Activated CD8-positive, alpha-beta T cell treated with anti-CD3 and anti-CD28 coated beads, Interleukin-2, amount 10 ng/mL, durations not matched to agents 7 days and 5 days (primary cell): ENCODE data around the gene RNF157. TPM values are rescaled to one million over a fixed set of nuclear protein-coding genes. Genes with fewer than 3 reads are reported as not detected.
"Not testable (repeated sequence)": the region's sequence is repeated elsewhere in the genome, so short reads cannot be mapped to it uniquely, and the experiment has no call there.

Experiments
- ATAC-seq: fragments of 150-1000 bp; cut with Tn5 transposase; one replicate; pipeline ENCODE4 v1.10.0; 2021; ENCODE audit warnings: moderate library complexity
- CTCF ChIA-PET: fragments of 350-600 bp; sonication (Branson Sonifier 250); formaldehyde crosslinking; loops from one replicate; lab custom pipeline; 2021; ENCODE audit warnings: antibody characterized with exemption; lab: Charles Lee
- POLR2A ChIA-PET: fragments of 350-600 bp; sonication (Branson Sonifier 250); formaldehyde crosslinking; loops from one replicate; lab custom pipeline; 2021; ENCODE audit warnings: antibody characterized with exemption; lab: Charles Lee
- DNase-seq: peaks from one replicate; pipeline ENCODE4 v3.0.0-alpha.2; 2020
- H3K27ac Mint-ChIP-seq: one replicate; pipeline ENCODE4 v1.8.0; 2021; ENCODE audit warnings: mild to moderate bottlenecking, mixed read lengths
- H3K27me3 Mint-ChIP-seq: one replicate; pipeline ENCODE4 v1.8.0; 2021; ENCODE audit warnings: low read depth, mixed read lengths
- H3K36me3 Mint-ChIP-seq: one replicate; pipeline ENCODE4 v1.8.0; 2021; ENCODE audit warnings: low read depth, mixed read lengths
- H3K4me1 Mint-ChIP-seq: one replicate; pipeline ENCODE4 v1.8.0; 2021; ENCODE audit warnings: low read depth, mixed read lengths
- H3K4me3 Mint-ChIP-seq: one replicate; pipeline ENCODE4 v1.8.0; 2021; ENCODE audit warnings: mild to moderate bottlenecking, mixed read lengths
- H3K9me3 Mint-ChIP-seq: one replicate; pipeline ENCODE4 v1.8.0; 2022; ENCODE audit warnings: mixed read lengths; ENCODE audit not compliant: insufficient read depth
- total RNA-seq, 2 experiments: library from RNA; stranded (reverse); gene quantifications; one replicate each; pipeline ENCODE4 v1.2.3, GENCODE V29; 2021

RNF157 gene
- total RNA-seq, 2 experiments from 2014 or later, result 150 to 165 TPM

GRCh38 chr17:76268991-76269981 lies 29.0 kb upstream of the RNF157 start:
- no peaks in the 10 kb centered on the region for H3K9me3 Mint-ChIP-seq
- CTCF ChIA-PET, result interaction anchor here (0.8 to 10.9 kb wide), 9 partner anchors 10 to 148 kb away, joined by 3 to 112 read pairs (median 8); no protein-coding TSS in a partner anchor
- H3K4me3 Mint-ChIP-seq, result peak overlapping the region; percentile 95
- DNase-seq, result peak; percentile 49
- no peak for ATAC-seq
- H3K27ac Mint-ChIP-seq, result peak overlapping the region; percentile 99
- peaks cover 57% of the 10 kb centered on the region for H3K36me3 Mint-ChIP-seq
- POLR2A ChIA-PET, result interaction anchor here (0.6 to 16.8 kb wide), 25 partner anchors 10 to 493 kb away, joined by 3 to 807 read pairs (median 5); partner anchors contain the start of genes EXOC7, FOXJ1, PRPSAP1 and RNF157
- no peaks in the 10 kb centered on the region for H3K27me3 Mint-ChIP-seq
- H3K4me1 Mint-ChIP-seq, result peaks cover 55% of the 10 kb centered on the region

- no peaks in the 10 kb centered on the region for H3K9me3 Mint-ChIP-seq
- H3K27me3 Mint-ChIP-seq, result no peaks in the 10 kb centered on the region
- POLR2A ChIA-PET, result interaction anchor here (0.6 to 16.8 kb wide), 21 partner anchors 9 to 492 kb away, joined by 3 to 807 read pairs (median 5); partner anchors contain the start of genes EXOC7, FOXJ1, PRPSAP1 and RNF157
- H3K27ac Mint-ChIP-seq, result peak overlapping the region; percentile 99
- peaks cover 55% of the 10 kb centered on the region for H3K4me1 Mint-ChIP-seq
- peak; percentile 5 for ATAC-seq
- peaks cover 55% of the 10 kb centered on the region for H3K36me3 Mint-ChIP-seq
- H3K4me3 Mint-ChIP-seq, result peak overlapping the region; percentile 95
- CTCF ChIA-PET, result interaction anchor here (1.0 to 10.9 kb wide), 8 partner anchors 11 to 148 kb away, joined by 3 to 112 read pairs (median 8); no protein-coding TSS in a partner anchor
- peak; percentile 89 for DNase-seq
Observed at GRCh38 chr17:76268015-76268749, 27.9 kb upstream of the RNF157 start.

DNA sequence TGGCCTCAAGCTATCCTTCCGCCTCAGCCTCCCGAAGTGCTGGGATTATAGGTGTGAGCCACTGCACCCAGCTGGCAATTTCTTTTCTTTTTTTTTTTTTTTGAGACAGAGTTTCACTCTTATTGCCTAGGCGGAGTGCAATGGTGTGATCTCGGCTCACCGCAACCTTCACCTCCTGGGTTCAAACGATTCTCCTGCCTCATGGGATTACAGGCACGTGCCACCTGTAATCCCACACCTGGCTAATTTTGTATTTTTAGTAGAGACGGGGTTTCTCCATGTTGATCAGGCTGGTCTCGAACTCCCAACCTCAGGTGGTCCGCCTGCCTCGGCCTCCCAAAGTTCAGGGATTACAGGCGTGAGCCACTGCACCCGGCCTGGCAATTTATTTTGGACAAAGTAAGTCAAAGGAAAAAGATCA lies 27.3 kb upstream of the RNF157 start:
- peak; percentile 44 for DNase-seq
- peaks cover 55% of the 10 kb centered on the region for H3K4me1 Mint-ChIP-seq
- not testable (repeated sequence) for H3K9me3 Mint-ChIP-seq

DNA sequence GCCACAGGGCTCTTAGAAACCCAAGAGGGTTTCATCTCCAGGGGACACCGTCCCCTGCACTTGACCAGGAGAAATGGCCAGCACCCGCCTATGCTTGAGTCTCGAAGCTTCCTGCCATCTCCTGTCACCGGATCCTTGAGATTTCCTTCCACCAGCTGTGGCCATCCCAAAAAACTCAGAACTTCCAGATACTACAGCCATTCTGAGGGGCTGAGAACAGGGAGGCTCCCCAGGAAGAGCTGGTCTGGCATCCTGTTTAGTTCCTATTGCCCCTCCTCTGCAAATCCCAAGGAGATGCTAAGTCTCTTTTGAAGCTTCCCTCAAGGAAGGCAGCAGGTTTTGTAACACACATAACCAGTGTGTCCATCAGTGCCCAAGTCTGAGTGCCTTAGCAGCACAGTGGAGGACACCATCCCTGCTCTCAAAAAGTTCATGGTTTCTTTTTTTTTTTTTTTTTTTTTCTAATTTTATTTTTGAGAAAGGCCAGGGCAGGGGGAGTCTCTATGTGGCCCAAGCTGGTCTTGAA lies 26.8 kb upstream of the RNF157 start:
- DNase-seq, result no peak
- peaks cover 55% of the 10 kb centered on the region for H3K36me3 Mint-ChIP-seq
- peaks cover 56% of the 10 kb centered on the region for H3K4me1 Mint-ChIP-seq

More for the DNA sequence above, 27.3 kb upstream of the RNF157 start:
- Mint-ChIP-seq H3K4me3 (peak overlapping the region; percentile 95), H3K27ac (peak overlapping the region; percentile 99), H3K36me3 (peaks cover 55% of the 10 kb centered on the region)
- ATAC-seq, H3K27me3 Mint-ChIP-seq: not testable (repeated sequence)
- POLR2A ChIA-PET, result interaction anchor here (1.3 to 16.8 kb wide), 16 partner anchors 8 to 484 kb away, joined by 3 to 807 read pairs (median 8); partner anchors contain the start of genes EXOC7, FOXJ1, PRPSAP1 and RNF157
- CTCF ChIA-PET, result interaction anchor here (1.0 to 10.9 kb wide), 8 partner anchors 11 to 148 kb away, joined by 3 to 112 read pairs (median 8); no protein-coding TSS in a partner anchor

DNA sequence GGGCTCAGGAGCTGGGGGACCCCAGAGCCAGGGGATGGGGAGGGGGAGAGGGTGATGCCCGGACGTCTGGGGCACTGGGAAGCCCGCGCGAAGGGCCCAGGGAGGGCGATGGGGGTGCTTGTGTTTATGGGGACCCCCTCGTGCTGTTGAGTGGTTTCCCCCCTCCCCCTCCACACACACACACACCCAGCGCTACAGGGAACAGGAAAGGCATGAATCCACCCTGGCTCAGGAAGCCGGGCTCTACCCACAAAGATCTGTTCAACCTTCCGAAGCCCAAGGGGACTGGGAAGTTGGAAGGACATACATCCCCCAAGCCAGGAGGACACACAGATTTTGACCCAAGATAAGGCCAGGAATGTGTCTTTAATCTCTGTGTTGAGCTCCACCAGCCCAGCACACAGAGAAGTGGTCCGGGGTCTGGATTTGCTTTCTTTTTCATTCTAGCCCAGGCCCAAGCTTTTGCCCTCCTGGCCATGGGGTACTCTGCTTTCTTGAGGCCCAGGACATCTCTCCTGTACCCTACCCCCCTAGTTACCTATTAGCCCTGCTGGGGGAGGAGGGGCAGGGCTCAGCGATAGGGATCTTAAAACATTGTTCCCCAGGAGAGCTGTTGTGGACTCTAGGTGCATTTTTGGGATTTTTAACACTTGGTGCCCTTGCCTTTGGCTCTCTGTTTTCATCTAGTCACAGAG lies 26.1 kb upstream of the RNF157 start:
- no peaks in the 10 kb centered on the region for H3K27me3 Mint-ChIP-seq
- H3K9me3 Mint-ChIP-seq, result no peaks in the 10 kb centered on the region
- peaks cover 52% of the 10 kb centered on the region for H3K36me3 Mint-ChIP-seq
- peaks cover 61% of the 10 kb centered on the region for H3K4me1 Mint-ChIP-seq
- POLR2A ChIA-PET, result interaction anchor here (0.5 to 16.8 kb wide), 15 partner anchors 8 to 163 kb away, joined by 3 to 807 read pairs (median 8); partner anchors contain the start of genes EXOC7, FOXJ1 and RNF157
- ATAC-seq, result no peak
- peak overlapping the region; percentile 99 for H3K27ac Mint-ChIP-seq
- H3K4me3 Mint-ChIP-seq, result peak overlapping the region; percentile 95
- CTCF ChIA-PET, result interaction anchor here (1.0 to 10.9 kb wide), 7 partner anchors 9 to 252 kb away, joined by 3 to 112 read pairs (median 8); no protein-coding TSS in a partner anchor
- peak; percentile 61 for DNase-seq

More for the DNA sequence above, 26.8 kb upstream of the RNF157 start:
- H3K9me3 Mint-ChIP-seq, result no peaks in the 10 kb centered on the region
- H3K27me3 Mint-ChIP-seq, result no peaks in the 10 kb centered on the region
- ChIA-PET POLR2A (interaction anchor here (0.8 to 16.8 kb wide), 14 partner anchors 8 to 164 kb away, joined by 3 to 807 read pairs (median 9); partner anchors contain the start of genes EXOC7, FOXJ1 and RNF157), CTCF (interaction anchor here (1.0 to 10.9 kb wide), 8 partner anchors 10 to 253 kb away, joined by 3 to 112 read pairs (median 8); no protein-coding TSS in a partner anchor)
- peak overlapping the region; percentile 99 for H3K27ac Mint-ChIP-seq
- peak overlapping the region; percentile 95 for H3K4me3 Mint-ChIP-seq
- ATAC-seq, result no peak

- no peaks in the 10 kb centered on the region for H3K9me3 Mint-ChIP-seq
- POLR2A ChIA-PET, result interaction anchor here (0.5 to 16.8 kb wide), 22 partner anchors 9 to 181 kb away, joined by 3 to 807 read pairs (median 8); partner anchors contain the start of genes EXOC7, FOXJ1 and RNF157
- CTCF ChIA-PET, result interaction anchor here (1.3 to 10.9 kb wide), 12 partner anchors 9 to 251 kb away, joined by 3 to 112 read pairs (median 10); partner anchors contain the start of gene RNF157
- H3K27ac Mint-ChIP-seq, result peak overlapping the region; percentile 99
- no peaks in the 10 kb centered on the region for H3K27me3 Mint-ChIP-seq
- ATAC-seq, result no peak
- peak; percentile 75 for DNase-seq
- H3K4me3 Mint-ChIP-seq, result peak overlapping the region; percentile 95
- H3K36me3 Mint-ChIP-seq, result peaks cover 47% of the 10 kb centered on the region
- peaks cover 59% of the 10 kb centered on the region for H3K4me1 Mint-ChIP-seq
Observed at GRCh38 chr17:76265624-76266243, 25.4 kb upstream of the RNF157 start.

- Mint-ChIP-seq H3K36me3 (peaks cover 44% of the 10 kb centered on the region), H3K4me1 (peaks cover 58% of the 10 kb centered on the region), H3K4me3 (peak within 1 kb of the TSS; percentile 95), H3K9me3 (no peaks in the 10 kb centered on the region), H3K27me3 (no peaks in the 10 kb centered on the region), H3K27ac (peak within 1 kb of the TSS; percentile 99)
- POLR2A ChIA-PET, result interaction anchor here (0.5 to 16.8 kb wide), 20 partner anchors 8 to 251 kb away, joined by 3 to 807 read pairs (median 4); partner anchors contain the start of genes EXOC7, FOXJ1 and RNF157
- CTCF ChIA-PET, result interaction anchor here (0.6 to 4.5 kb wide), 15 partner anchors 7 to 144 kb away, joined by 3 to 50 read pairs (median 10); partner anchors contain the start of gene RNF157
- peak; percentile 84 for ATAC-seq
- DNase-seq, result peak; percentile 100
Observed at GRCh38 chr17:76264755-76265623, 24.7 kb upstream of the RNF157 start, which contains the start of gene UBALD2. Gene UBALD2, plus strand, starts transcription at chr17:76265348. Its CDS starts 158 bp downstream, at chr17:76265506.

- ATAC-seq, result peak; percentile 1
- Mint-ChIP-seq H3K4me3 (peak overlapping the region; percentile 63), H3K36me3 (peaks cover 41% of the 10 kb centered on the region), H3K27me3 (no peaks in the 10 kb centered on the region), H3K9me3 (no peaks in the 10 kb centered on the region), H3K4me1 (peaks cover 52% of the 10 kb centered on the region), H3K27ac (peak overlapping the region; percentile 94)
- ChIA-PET POLR2A (interaction anchor here (0.6 to 16.8 kb wide), 18 partner anchors 9 to 250 kb away, joined by 3 to 807 read pairs (median 4); partner anchors contain the start of genes EXOC7, FOXJ1 and RNF157), CTCF (interaction anchor here (0.6 to 4.5 kb wide), 16 partner anchors 8 to 143 kb away, joined by 3 to 50 read pairs (median 10); partner anchors contain the start of gene RNF157)
- peak; percentile 59 for DNase-seq
Observed at GRCh38 chr17:76264425-76264754, 24.1 kb upstream of the RNF157 start.
